Kidney tubule cell (primary cell): ENCODE data around the gene IL19.
"Not testable (repeated sequence)": the region's sequence is repeated elsewhere in the genome, so short reads cannot be mapped to it uniquely, and the experiment has no call there.

Source experiments
- DNase-seq: peaks from one replicate; pipeline ENCODE4 v3.0.0-alpha.2; 2018; ENCODE audit warnings: low spot score

The IL19 gene

DNA sequence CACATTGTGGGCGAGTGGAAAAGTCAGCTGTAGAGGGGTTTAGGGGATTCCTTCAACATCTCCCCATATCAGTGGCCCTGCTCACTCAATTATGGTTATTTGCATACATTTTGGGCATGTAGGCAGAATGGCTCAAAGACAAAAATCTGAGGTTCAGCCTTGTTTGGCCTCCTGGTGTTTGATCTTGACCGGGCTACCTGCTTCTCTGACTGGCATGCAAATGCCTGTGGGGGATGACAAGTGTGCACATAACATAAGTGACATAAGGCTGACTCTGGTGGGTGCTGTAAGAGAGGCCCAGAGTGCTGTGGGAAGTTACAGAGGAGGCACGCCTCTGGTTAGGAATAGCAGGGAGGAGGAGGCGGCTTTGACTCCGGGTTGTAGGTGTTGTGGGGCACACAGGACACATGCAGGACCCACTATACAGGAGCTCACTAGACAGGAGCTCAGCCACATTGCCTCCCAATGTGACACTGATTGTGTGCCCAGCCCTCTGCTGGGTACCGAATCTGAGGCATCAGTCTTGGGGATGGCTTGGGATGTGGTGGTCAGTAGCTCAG is 29.4 kb upstream of the IL19 start:
- DNase-seq, result no peak

- no peak for DNase-seq
These were observed 27.7 kb upstream of the IL19 start for GRCh38 chr1:206742719-206743383.

DNA sequence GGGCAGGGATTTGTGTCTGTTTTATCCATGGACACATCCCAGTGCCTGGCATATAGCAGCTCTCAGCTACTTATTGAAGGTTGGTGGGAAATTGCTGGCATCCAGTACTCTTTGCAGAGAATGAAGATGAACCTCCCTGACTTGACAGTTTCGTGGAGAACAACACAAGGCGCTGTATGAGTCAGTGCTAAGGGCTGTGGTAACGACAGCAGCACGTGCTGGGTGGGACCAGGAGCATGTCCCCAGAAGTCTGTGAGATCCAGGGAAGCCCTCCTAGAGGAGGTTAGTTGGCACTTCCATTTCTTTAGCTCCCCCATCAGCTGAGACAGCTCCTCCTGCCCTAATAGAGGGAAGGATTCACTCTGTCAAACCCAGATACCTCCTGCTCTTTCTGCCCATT is 25.9 kb upstream of the IL19 start:
- DNase-seq, result no peak

- no peak for DNase-seq
These were observed 25.3 kb upstream of the IL19 start for GRCh38 chr1:206745301-206745700.

- no peak for DNase-seq
These were observed 22.1 kb upstream of the IL19 start for GRCh38 chr1:206748348-206749030.

DNA sequence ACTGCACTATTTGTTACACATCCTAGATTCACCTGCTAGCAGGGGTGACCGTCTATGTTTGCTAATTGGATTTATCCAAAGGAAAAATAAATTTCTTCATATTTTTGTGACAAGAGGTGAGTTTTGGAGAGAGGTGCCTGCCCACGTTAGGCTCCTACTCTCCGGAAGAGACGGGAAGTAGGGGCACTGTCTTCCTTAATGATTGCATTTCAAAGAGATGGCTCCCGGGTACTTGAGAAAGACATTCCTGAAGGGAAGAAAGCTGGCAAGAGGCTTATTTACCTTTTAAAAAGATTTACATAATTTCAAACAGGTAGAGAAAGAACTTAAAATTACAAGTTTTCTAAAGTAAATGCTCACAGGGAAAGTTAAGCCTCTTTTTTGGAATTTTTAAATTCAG is 18.7 kb upstream of the IL19 start:
- DNase-seq, result no peak

GRCh38 chr1:206752481-206752880 is 18.1 kb upstream of the IL19 start:
- no peak for DNase-seq

GRCh38 chr1:206753141-206753540 is 17.4 kb upstream of the IL19 start:
- no peak for DNase-seq

- DNase-seq, result no peak
These were observed 16.6 kb upstream of the IL19 start for GRCh38 chr1:206754011-206754410.

- DNase-seq, result no peak
These were observed 12.9 kb upstream of the IL19 start for GRCh38 chr1:206757524-206758266.

DNA sequence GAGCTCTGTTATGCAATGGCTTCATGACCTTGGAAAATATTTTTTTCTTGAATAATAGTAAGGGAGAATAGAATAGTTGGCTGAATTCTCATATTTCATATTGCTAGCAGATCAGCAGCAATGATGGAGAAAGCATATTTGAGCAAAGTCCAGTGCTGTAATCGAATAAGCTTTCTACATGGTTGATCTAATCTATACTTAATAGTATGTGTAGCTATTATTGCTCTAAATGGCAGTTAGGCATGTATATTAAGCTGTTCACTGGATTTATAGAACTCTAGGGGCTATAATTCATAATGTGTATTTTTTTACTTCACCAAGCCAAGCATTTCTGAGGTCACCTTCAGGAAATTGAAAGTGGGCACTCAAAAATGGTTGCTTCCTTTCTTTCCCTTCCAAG is 10.0 kb upstream of the IL19 start:
- no peak for DNase-seq

DNA sequence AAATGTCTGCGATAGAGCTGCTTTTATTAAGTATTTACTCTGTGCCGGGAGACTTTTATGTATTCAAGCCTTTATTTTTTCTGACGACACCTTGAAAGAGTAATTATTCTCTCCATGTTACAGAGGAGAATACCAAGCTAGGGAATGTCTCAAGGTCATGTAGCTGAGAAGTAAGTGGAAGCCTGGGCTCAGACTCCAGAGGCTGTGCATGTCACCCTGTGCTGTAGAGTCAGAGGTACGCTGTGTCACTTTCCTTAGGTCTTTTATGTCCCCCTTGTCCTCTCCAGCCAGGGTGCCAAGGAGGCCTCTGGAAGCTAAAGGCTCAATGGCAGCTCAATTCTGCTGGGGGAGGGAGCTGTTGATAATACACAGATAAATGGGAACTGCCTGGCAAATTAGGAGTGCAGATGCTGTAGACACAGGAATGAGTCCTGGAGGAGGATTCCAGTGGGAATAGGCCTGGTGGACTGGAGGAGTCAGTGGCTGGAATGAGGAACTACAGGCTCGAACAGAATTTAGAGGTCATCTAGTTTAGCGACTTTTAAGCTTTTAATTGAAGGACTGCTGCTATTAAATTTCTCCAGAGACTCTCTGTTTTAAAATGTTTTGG is 9.3 kb upstream of the IL19 start:
- no peak for DNase-seq

GRCh38 chr1:206762741-206763364 is 7.7 kb upstream of the IL19 start:
- DNase-seq, result not testable (repeated sequence)

DNA sequence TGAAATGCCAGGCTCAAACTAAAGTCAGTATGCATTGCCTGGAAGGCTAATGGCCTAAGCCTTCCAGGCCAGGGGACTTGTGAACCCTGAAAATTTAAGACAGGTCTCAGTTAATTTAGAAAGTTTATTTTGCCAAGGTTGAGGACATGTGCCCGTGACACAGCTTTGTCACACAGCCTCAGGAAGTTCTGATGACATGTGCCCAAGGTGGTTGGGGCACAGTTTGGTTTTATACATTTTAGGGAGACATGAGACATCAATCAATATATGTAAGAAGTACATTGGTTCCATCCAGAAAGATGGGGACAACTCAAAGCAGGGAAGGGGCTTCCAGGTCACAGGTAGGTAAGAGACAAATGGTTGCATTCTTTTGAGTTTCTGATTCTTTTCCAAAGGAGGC is 4.8 kb upstream of the IL19 start:
- not testable (repeated sequence) for DNase-seq

DNA sequence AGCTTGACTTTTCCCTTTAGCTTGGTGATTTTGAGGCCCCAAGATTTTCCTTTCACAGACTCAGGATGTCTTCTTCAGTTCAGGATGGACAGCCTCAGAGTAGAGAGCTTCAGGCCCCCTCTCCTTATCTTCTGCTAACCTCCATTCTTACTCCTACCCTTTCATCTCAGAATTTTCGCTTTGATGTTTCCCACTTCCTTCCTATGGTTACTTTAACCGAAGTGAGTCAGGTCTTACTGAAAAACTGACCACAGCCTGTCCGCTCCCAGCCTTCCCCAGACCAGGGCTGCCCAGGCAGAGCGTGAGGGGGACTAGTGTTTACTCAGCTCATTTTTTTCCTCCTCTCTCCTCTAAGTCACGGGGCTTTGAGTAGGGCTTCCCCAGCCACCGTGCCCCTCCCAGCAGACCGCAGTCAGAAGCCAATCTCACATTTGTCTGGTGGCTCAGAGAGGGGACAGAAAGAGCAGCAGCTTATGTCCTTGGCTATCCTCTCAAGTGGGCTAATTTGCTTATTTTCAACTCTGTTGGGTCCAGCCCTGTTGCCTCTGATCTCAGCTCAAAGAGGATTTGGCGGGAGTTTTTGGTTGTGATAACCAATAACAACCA is 4.2 kb upstream of the IL19 start:
- peak; percentile 83 for DNase-seq

DNA sequence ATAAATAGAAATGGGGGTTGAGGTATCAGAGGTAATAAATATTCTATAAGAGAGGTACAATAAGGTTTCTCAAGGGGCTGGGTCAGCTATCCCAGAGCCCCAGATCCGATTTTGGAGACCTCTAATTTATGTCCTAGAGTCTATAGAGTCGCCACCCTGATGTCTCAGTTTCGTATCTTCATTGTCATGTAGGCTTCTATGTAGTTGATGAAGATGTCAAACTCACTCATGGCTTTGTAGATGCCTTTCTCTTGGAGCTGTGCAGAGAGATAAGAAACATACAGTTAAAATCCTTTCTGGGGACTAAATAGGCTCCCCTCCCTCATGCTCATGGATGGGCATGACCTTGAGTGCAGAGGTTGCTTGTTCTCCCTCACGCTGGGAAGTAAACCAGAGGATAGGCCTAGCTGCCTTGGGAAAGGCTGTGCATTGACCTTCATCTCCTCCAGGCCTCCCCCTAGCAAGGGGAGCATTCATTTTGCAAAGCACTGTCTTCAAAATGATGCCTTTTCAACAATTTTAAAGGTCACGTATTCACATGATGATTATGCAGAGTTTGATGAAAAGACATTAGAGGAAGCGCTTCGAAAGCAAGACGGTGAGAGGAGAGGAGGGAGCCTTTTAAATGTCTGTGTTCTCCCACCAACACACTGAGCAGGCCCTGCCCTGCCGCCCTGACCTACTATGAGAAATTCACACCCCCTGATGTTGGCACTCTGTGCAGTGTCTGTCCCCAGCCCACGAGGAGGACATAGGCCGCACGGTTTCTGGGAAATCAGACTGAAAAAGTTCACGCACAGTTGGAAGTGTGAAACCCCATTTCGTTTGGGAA is 1.9 kb upstream of the IL19 start:
- no peak for DNase-seq

- no peak for DNase-seq
These were observed 1.3 kb upstream of the IL19 start for GRCh38 chr1:206769304-206769731.

DNA sequence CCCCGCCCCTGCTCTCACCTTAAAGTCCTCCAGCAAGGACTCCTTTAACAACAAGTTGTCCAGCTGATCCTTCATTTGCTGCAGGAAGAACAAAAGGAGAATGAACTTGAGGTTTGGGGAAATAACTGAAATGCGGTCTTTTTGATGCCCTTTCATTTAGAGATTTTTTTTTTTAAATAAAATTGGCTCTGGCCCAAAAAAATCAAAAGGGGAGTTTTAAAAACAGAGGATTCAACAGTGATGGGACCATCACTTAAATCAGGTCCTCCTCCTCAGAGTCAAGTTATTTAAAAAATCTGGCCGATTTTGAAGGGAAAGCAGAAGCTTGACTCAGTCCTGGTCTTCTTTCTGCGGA is 742 bp downstream of the IL19 start:
- DNase-seq, result no peak

DNA sequence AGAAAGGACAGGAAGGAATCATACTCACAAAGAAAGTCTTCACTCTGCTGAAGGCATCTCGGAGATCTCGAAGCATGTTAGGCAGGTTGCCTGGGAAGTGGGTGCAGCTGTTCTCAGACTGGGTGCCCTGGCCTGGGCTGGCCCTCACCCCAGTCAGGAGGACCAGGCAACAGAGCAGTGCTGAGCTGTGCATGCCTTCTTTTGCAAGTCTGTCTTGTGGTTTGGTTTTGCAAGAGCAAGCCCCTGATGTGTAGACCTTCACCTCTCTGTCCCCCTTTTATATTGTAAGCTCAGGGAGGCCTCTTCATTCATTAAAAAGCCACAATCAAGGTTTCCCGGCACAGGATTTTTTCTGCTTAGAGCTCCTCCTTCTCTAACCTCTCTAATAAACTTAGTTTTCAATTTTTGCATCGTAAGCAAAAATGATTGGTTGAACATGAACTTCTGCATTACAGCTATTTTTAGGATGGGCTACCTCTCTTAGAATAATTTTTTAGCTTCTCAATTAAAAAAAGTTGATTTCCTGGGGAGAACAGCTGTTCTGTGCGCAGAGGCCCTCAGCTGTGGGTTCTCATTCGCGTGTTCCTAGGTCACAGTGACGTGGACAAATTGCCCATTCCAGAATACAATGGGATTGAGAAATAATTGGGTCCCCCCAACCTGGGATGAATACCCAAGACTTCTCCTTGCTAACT is 1.8 kb downstream of the IL19 start, which contains the start of gene IL10:
Gene IL10 (minus strand): TSS at position 252 of the 695 bp plus-strand sequence. CDS start 59 bp downstream, at position 193.
- DNase-seq, result no peak

DNA sequence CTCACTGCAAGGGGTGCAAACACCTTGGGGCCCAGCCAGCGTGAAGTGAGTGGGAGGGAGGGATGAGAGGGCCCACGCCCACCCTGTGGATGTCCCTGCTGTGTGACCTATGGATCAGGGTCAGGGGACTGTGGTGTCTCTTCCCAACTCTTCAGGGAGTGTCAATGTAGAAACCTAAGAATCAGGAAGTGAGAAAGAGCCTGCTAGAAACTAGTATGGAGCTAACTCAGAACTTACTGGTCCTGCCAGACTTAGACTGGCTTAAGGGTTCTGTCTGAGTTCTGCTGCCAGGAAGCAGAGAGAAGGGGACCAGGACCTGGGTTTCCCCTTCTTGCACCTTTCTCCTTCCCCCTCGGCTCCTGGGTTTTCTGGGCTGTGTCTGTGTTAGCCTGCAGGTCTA is 3.5 kb downstream of the IL19 start:
- DNase-seq, result no peak
